Putamen (tissue), 1 donor: ENCODE measurements around the gene CHIC2.

Source experiments
- DNase-seq: peaks from one replicate; pipeline ENCODE4 v3.0.0-alpha.2; 2016; ENCODE audit warnings: low spot score

Gene CHIC2

GRCh38 chr4:54005475-54005874, 58.9 kb downstream of the CHIC2 start:
- no peak for DNase-seq

DNA sequence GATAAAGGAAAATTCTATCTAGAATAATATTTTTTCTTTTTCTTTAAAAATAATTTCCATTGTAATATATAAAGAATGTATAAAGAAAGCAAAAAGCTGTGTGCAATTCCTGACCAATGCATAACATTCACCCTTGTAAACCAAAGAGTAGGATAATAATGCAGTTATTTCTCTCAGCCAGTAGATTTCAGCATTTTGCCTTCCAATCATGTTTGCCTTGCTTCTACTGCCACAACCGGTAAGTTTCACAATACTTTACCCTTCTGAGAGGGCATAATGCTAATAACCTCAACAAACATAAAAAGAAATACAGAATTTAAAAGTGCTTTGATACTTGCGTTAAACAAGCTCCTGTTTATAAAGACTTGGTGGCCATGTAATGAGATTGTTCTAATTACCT, 59.9 kb downstream of the CHIC2 start:
- DNase-seq = no peak

- DNase-seq = peak; percentile 13
These were observed 62.6 kb downstream of the CHIC2 start for GRCh38 chr4:54001668-54002365.

DNA sequence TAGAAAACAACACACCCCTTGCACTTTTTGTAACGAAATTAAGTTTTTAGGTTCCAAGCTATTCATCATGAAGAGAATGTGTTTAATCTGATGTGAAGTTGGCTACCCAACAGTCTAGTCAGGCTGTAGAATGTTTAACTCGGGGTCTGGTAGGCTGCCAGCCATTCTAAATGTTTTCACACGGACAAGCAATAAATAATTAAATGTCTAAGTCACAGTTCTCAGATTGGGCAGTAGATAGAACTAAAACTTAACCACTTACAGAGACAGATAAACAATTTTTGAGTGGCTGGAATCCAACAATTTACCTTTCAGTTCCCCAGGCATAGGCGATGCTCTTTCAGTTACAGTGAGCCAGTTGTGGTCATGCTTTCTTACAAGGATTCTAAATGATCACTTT, 66.5 kb downstream of the CHIC2 start:
- DNase-seq = no peak

- DNase-seq = no peak
These were observed 69.9 kb downstream of the CHIC2 start for GRCh38 chr4:53994382-53995102.

DNA sequence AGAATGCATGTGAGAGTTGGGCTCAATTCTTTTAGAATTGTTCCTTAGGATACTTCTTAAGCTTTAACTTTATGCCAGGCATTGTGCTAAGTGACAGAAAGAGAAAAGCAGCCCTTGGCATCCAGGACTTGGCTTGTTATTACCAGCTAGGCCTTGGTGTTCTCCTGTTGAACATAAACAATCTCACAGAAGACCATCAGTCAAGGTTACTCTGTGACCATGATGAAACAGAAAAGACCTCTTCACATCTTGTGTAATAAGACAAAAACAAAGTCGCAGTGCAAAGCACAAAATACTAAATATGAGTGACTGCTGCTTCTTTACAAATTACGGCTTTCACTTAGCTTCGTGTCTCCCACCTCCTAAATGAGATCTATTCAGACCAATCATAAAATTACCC, 71.6 kb downstream of the CHIC2 start:
- no peak for DNase-seq

DNA sequence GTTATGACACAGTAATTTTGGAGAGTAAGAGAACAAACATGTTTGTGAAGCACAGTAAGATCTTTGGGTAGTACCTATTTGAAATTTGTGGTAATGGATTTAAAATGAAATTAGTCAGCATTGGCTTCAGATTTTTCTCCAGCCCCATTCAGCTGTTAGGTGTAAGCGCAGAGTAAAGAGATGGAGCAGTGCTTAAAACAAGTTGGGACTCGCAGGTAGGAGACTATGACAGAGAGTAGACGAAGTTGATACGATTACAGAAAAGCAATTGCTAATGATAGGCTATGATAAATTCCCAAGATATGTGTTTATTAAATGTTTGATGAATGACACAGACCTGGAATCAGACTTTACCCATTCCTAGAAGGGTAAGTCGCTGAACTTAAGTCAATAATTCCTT, 72.6 kb downstream of the CHIC2 start:
- no peak for DNase-seq

DNA sequence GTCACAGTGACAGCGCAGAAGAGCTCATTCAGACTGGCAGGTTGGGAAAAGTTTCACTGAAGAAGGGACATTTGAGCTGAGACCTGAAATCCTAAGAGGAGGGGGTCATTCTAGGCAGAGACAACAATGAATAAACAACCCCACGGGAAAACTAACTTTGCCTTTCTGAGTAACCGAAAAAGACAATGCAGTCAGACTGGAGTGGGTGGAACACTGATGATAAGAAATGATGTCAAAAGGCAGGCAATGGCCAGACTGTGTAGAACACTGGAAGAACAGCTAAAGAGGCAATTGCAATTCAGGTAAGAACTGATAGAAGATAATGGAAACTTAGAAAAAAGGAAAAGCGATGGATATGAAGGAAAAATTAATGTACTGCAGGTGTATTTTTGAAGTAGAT, 73.8 kb downstream of the CHIC2 start:
- no peak for DNase-seq

- peak; percentile 53 for DNase-seq
These were observed 76.6 kb downstream of the CHIC2 start for GRCh38 chr4:53987761-53988171.

GRCh38 chr4:53986062-53986461, 78.3 kb downstream of the CHIC2 start:
- DNase-seq = no peak

GRCh38 chr4:53981567-53981966, 82.8 kb downstream of the CHIC2 start:
- DNase-seq = no peak

DNA sequence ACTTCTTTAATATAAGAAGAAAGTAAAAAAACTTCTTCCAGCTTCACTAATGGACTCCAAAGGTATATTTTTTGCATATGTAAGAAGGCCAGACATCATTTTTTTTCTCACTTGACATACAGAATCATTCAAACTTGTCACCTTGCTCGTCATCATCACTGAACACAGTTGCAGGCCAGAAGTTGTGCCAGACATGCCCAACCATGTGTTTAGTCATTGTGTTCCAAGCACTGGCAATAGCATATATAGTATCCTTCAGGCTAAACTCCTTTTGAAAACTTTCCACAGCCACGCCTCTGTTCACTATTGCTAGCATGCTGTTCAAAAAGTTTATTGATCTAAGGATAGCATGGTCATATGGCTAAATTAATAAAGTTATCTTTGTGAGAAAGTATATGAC, 83.3 kb downstream of the CHIC2 start:
- no peak for DNase-seq

DNA sequence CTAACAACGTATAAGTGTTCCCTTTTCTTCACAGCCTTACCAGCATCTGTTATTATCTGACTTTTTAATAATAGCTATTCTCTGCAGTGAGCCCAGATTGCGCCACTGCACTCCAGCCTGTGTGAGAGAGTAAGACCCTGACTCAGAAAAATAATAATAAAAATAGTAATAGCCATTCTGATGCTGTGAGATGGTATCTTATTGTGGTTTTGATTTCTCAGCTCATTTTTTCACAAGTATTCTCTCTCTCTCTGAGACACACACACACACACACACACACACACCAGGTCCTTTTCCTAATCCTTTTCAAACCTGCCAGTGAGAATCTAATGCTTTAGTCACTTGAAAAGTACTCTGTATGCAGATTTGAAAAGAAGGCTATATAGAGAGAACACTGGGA, 89.8 kb downstream of the CHIC2 start:
- no peak for DNase-seq

DNA sequence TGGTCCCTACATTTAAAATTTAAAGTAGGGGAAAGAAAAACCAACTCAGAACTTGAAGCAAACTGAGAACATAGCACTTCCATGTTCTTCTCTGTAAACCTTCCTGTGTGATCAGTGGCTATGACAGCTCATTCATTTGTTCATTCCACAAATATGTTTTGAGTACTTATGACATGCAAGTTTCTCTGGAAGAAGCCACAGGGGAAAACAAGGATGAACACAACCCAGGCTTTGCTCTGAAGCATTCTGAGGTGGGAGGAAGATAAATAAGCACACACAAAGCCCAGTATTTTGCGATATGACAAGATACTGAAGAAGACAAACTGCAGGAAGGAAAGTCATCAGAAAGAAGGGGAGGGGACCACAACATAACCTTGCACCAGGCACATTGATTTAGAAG, 96.4 kb downstream of the CHIC2 start:
- DNase-seq = no peak

DNA sequence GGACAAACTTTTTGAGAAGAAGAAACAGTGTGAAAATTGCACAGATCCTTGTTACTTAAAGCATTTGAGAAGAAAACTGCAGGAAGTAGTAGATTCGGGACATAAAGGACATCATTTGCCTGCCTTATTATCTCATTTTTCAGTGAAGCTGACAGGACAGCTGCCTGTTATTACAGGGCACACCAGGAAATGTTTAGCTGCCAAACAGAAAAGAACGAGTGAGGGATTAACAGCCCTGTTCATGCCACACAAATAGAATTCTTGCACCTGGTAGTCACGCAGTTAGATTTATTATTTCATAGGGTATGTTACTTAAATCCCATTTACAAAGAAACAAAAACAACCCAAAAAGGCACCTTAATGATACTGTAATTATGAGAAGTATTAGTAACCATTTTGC, 100.6 kb downstream of the CHIC2 start:
- DNase-seq = no peak

DNA sequence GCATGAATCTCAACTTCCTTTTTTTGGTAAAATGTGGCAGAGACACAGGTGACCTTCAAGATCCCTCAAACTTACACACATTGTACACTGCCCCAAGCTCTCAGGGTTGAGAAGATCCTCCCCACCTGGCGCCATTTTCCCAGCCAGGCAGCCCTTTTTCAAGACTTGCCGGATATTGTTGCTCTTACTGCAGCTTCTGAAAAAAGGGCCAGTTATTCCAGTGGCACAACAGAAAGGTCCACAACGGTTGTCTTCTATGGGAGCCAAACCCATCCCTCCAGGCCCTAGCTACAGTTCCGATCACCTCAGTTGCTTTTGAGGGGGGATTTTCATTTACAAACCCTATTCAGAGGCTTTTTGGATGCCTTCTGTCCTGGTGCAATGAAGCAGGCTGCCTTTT, 101.1 kb downstream of the CHIC2 start:
- DNase-seq = no peak

- no peak for DNase-seq
These were observed 101.7 kb downstream of the CHIC2 start for GRCh38 chr4:53962516-53963225.

GRCh38 chr4:53961351-53961750, 103.1 kb downstream of the CHIC2 start:
- DNase-seq = no peak

DNA sequence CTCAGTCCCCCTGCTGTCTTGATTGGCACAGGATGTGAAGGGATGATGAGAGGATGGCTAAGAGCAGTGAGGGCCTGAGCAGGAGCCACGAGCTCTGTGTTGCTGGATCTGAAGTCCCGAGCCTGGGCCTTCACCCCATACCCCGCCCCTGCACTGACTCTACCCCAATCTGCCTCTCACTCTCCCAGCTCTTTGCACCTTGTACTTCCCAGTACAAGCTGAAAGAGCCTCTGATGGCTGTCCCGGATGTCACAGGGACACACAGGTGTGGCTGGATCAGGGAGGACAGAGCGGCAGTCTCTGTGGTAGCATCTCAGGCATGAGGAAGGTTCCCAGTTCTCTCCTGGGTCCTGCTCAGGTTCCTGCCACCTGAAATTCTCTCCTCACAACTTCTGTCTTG, 103.6 kb downstream of the CHIC2 start:
- DNase-seq = no peak
